Fibroblast of the aortic adventitia (primary cell): Measurements from ENCODE around the gene FRMD4B. TPM values are rescaled to one million over a fixed set of nuclear protein-coding genes. Genes with fewer than 3 reads are reported as not detected.

Experiments used
- DNase-seq: peaks from one replicate; pipeline ENCODE4 v3.0.0-alpha.2; 2010; ENCODE audit warnings: low read depth
- H3K4me3 ChIP-seq: 2 replicates; pipeline ENCODE4 v1.5.1; 2011; ENCODE audit warnings: low read depth, mild to moderate bottlenecking, control low read depth, low read length, moderate library complexity
- CTCF ChIP-seq: IDR thresholded peaks from 2 replicates; pipeline ENCODE4 v1.5.1; 2011; ENCODE audit warnings: mild to moderate bottlenecking, low read length, control low read depth, inconsistent platforms; ENCODE audit not compliant: insufficient read depth
- total RNA-seq: library from RNA; depleted of rRNA; stranded (reverse); fragments of >200 nt; gene quantifications from 2 replicates; pipeline ENCODE4 v1.2.3, GENCODE V29; 2012; ENCODE audit warnings: low replicate concordance

FRMD4B gene
- total RNA-seq, 1 donor, result 0.81 TPM

GRCh38 chr3:69144631-69145245 is 241.2 kb downstream of the FRMD4B start:
- no peak for TF ChIP-seq CTCF
- no peak overlapping the region for H3K4me3 ChIP-seq
- no peak for DNase-seq

DNA sequence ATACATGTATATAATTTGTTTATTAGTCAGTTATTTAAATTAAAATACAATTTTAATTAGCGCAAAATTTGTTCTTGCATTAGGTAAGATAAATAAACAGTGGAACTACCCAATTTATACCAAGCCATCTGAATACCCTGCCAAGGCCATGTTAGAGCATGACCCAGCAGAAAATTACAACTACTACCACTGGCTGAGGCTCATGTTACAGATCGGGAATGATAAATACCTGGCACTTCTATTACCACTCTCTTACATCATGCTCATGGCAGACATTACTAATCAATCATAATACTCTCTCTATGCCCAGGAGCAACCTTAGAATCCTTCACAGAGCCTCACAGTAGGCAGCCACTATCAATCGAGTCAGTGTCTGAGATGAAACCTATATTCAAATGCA is 242.3 kb downstream of the FRMD4B start:
- TF ChIP-seq CTCF, result no peak
- peak; percentile 40 for DNase-seq
- H3K4me3 ChIP-seq, result no peak overlapping the region

DNA sequence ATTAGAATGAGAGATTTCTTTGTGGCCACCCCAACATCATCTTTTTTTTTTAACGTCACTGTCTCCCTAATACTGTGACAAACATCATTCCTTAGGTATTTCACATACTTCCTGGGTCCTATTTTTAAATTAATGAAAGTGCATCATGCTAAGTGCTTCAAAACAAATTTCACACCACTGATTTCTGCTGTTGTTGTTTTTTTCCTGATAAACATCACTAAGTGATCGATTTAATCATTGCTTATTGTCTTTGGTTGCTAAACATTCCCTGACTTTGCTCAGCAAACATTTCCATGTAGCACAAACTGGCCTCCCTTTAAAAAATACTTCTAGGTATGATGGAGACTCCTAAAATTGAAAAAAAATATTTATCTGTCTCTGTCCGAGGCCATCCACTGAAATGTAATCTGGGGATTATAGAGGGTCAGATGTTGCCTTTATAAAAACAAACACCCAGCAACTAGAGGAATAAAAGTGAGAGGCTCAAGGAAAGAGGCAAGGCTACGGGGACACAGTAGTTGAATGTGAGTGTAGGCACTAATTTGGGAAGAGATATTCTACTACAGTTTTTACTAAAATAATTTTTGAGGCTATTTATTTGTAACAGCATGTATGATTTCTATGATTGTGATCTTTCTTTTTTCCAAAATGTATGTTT is 243.0 kb downstream of the FRMD4B start:
- no peak overlapping the region for H3K4me3 ChIP-seq
- no peak for DNase-seq
- no peak for TF ChIP-seq CTCF

GRCh38 chr3:69142090-69142489 is 243.8 kb downstream of the FRMD4B start:
- DNase-seq, result peak; percentile 28
- no peak for TF ChIP-seq CTCF
- no peak overlapping the region for H3K4me3 ChIP-seq

DNA sequence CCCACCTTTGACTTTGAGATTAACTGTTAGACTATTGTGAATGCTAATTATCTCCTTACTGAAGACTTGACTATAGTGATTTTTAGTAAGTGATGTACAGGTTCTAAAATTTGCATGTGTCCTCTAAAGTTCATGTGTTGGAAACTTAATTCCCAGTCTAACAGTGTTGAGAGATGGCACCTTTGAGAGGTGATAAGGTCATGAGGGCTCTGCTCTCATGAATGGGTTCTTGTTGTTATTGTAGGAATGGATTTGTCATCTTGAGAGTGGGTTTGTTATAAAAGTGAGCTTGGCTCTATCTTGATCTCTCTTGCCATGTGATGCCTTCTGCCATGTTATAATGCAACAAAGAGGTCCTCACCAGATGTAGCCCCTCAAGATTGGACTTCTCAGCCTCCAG is 244.6 kb downstream of the FRMD4B start:
- H3K4me3 ChIP-seq, result no peak overlapping the region
- no peak for DNase-seq
- no peak for TF ChIP-seq CTCF

- no peak for TF ChIP-seq CTCF
- H3K4me3 ChIP-seq, result no peak overlapping the region
- DNase-seq, result no peak
Measured at GRCh38 chr3:69137412-69137811, 248.5 kb downstream of the FRMD4B start.
